Measurements from ENCODE around the gene HLA-DMA. TPM values are rescaled to one million over a fixed set of nuclear protein-coding genes. Genes with fewer than 3 reads are reported as not detected.

Gene HLA-DMA
- total RNA-seq, 2 donors from 2014 or later = 9.2 to 15.4 TPM

GRCh38 chr6:32954986-32955802 lies 2.3 kb upstream of the HLA-DMA start:
- no peaks in the 10 kb centered on the region for H3K9me3 ChIP-seq
- peaks cover 0 to 7% of the 10 kb centered on the region in 2 donors for H3K4me1 ChIP-seq
- H3K36me3 ChIP-seq = no peaks in the 10 kb centered on the region
- H3K27me3 ChIP-seq = no peaks in the 10 kb centered on the region
- H3K27ac ChIP-seq = no peak overlapping the region
- TF ChIP-seq, protein P1, sequence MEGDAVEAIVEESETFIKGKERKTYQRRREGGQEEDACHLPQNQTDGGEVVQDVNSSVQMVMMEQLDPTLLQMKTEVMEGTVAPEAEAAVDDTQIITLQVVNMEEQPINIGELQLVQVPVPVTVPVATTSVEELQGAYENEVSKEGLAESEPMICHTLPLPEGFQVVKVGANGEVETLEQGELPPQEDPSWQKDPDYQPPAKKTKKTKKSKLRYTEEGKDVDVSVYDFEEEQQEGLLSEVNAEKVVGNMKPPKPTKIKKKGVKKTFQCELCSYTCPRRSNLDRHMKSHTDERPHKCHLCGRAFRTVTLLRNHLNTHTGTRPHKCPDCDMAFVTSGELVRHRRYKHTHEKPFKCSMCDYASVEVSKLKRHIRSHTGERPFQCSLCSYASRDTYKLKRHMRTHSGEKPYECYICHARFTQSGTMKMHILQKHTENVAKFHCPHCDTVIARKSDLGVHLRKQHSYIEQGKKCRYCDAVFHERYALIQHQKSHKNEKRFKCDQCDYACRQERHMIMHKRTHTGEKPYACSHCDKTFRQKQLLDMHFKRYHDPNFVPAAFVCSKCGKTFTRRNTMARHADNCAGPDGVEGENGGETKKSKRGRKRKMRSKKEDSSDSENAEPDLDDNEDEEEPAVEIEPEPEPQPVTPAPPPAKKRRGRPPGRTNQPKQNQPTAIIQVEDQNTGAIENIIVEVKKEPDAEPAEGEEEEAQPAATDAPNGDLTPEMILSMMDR (IDR thresholded peaks at IDR 0.05) = no peak
- no peak overlapping the region for H3K4me3 ChIP-seq
- DNase-seq (ENCODE audit: low spot score) = no peak

DNA sequence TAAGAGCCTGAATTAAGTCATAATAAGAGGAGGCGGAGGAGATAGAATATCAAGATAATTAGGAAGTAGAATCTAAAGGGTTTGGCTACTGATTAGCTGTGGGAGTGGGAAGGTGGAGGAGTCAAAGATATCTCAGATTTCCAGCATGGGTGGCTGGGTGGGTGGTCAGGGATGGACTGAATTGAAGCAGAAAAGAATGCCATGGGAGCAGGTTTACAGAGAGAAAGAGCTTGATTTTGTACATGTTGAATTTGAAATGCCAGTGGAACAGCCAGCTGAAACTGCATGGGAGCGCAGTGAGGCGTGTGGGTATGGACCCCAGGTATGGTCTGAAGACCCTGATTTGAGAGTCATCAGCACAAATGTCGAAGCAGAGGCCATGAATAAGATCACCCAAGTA lies 1.4 kb upstream of the HLA-DMA start:
- TF ChIP-seq, protein P1 (IDR thresholded peaks at IDR 0.05) = no peak
- Histone ChIP-seq H3K36me3 (no peaks in the 10 kb centered on the region), H3K4me1 (peaks cover 0 to 7% of the 10 kb centered on the region in 2 donors), H3K27ac (no peak overlapping the region), H3K27me3 (no peaks in the 10 kb centered on the region), H3K4me3 (no peak overlapping the region), H3K9me3 (no peaks in the 10 kb centered on the region)
- DNase-seq (ENCODE audit: low spot score) = no peak

DNA sequence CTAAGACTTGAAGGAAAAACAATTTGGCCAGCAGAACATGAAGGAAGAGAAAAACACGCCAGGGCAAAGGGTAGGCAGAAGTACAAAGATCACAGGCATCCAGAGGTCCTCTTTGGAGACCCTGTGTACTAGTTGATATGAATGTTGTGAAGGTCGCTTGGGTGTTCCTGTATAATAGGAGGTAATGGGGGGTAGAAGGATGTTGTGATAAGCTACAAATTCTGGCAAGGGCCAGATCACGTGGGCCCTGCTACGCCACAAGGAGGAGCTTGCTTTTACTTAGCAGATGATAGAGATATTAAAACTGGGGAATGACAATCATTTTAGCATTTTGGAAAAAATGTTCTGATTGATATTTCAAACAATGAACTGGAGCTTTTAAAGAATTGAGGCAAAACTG lies 878 bp upstream of the HLA-DMA start:
- Histone ChIP-seq H3K36me3 (no peaks in the 10 kb centered on the region), H3K9me3 (no peaks in the 10 kb centered on the region), H3K4me1 (peaks cover 0 to 7% of the 10 kb centered on the region in 2 donors), H3K4me3 (no peak overlapping the region), H3K27ac (no peak overlapping the region), H3K27me3 (no peaks in the 10 kb centered on the region)
- TF ChIP-seq, protein P1 (IDR thresholded peaks at IDR 0.05) = no peak
- no peak for DNase-seq (ENCODE audit: low spot score)

GRCh38 chr6:32950449-32950848 lies 2.4 kb downstream of the HLA-DMA start:
- Histone ChIP-seq H3K36me3 (no peaks in the 10 kb centered on the region), H3K27ac (no peak overlapping the region), H3K4me1 (peaks cover 0 to 7% of the 10 kb centered on the region in 2 donors), H3K9me3 (peaks cover 0 to 7% of the 10 kb centered on the region in 2 donors), H3K27me3 (no peaks in the 10 kb centered on the region), H3K4me3 (no peak overlapping the region)
- DNase-seq (ENCODE audit: low spot score) = no peak
- TF ChIP-seq, protein P1 (IDR thresholded peaks at IDR 0.05) = no peak

DNA sequence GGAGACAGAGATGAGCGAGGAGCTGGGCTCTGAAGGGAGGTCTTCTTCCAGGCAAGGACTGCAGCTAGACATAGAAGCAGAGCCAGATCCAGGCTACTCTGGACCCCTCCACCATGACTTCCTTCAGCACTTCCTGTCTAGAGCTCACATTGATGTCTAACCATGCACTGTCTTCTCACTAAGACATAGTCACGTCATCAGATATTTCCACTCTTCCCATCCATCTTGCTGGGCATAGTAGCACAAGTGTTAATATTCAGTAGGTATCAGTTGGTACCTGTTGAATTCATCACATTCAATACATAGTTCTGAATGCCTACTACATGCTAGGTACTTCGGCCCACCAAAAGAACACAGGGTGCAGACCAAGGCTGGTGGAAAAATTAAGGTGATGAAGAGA lies 2.9 kb downstream of the HLA-DMA start:
- Histone ChIP-seq H3K27me3 (no peaks in the 10 kb centered on the region), H3K36me3 (no peaks in the 10 kb centered on the region), H3K9me3 (peaks cover 0 to 7% of the 10 kb centered on the region in 2 donors), H3K4me1 (peaks cover 0 to 7% of the 10 kb centered on the region in 2 donors), H3K4me3 (no peak overlapping the region), H3K27ac (no peak overlapping the region)
- no peak for DNase-seq (ENCODE audit: low spot score)
- TF ChIP-seq, protein P1 (IDR thresholded peaks at IDR 0.05) = no peak
